Subcutaneous adipose tissue (tissue), 4 donors: ENCODE data around the gene STPG1. TPM values are rescaled to one million over a fixed set of nuclear protein-coding genes. Genes with fewer than 3 reads are reported as not detected.

Experiments
- total RNA-seq, 4 donors: library from RNA; depleted of rRNA; stranded (reverse); fragments of >200 nt; gene quantifications; one replicate each; pipeline ENCODE4 v1.1.0, GENCODE V29; 2016
- TF ChIP-seq, protein P1 (sequence below): fragments of 450-650 bp; IDR thresholded peaks from one replicate; pipeline ENCODE4 v1.5.1; 2016; ENCODE audit warnings: low read depth, mild to moderate bottlenecking, control low read depth, antibody characterized with exemption, moderate library complexity

STPG1 gene
- total RNA-seq, 4 donors from 2014 or later: 1.5 to 5.5 (median 3.1) TPM

DNA sequence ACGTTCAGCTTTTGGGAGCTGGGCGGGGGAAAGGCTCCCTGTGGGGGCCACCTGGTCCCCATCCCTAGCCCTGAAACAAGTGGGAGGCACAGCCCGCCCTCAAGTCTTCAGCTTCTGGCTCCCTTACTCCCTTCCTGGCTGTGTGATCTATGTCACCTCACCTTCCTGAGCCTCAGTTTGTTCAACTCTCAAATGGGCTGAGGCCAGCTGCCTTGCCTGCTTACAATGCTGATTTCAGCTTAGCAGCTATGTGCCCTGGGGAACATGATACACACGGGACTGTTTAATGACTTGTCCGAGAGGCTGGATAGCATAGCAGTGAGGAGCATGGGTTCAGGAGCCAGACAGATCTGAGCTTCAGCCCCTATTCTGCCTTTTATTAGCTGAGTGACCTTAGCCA, 75.1 kb downstream of the STPG1 start:
- TF ChIP-seq, protein P1, sequence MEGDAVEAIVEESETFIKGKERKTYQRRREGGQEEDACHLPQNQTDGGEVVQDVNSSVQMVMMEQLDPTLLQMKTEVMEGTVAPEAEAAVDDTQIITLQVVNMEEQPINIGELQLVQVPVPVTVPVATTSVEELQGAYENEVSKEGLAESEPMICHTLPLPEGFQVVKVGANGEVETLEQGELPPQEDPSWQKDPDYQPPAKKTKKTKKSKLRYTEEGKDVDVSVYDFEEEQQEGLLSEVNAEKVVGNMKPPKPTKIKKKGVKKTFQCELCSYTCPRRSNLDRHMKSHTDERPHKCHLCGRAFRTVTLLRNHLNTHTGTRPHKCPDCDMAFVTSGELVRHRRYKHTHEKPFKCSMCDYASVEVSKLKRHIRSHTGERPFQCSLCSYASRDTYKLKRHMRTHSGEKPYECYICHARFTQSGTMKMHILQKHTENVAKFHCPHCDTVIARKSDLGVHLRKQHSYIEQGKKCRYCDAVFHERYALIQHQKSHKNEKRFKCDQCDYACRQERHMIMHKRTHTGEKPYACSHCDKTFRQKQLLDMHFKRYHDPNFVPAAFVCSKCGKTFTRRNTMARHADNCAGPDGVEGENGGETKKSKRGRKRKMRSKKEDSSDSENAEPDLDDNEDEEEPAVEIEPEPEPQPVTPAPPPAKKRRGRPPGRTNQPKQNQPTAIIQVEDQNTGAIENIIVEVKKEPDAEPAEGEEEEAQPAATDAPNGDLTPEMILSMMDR: no peak

DNA sequence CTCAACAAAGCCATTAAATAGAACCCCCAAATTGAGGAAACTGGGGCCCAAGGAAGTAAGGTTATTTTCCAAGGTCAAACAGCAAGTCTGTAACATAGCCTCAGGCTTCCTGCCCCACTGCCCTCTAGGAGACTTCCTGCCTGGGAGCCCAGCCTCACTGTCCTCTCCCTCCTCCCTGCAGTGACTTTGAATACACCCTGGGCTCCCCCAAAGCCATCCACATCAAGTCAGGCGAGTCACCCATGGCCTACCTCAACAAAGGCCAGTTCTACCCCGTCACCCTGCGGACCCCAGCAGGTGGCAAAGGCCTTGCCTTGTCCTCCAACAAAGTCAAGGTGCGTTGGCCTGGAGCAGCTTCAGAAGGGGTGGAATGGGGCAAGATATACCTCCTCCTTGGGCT, 76.1 kb downstream of the STPG1 start:
- TF ChIP-seq, protein P1: no peak

DNA sequence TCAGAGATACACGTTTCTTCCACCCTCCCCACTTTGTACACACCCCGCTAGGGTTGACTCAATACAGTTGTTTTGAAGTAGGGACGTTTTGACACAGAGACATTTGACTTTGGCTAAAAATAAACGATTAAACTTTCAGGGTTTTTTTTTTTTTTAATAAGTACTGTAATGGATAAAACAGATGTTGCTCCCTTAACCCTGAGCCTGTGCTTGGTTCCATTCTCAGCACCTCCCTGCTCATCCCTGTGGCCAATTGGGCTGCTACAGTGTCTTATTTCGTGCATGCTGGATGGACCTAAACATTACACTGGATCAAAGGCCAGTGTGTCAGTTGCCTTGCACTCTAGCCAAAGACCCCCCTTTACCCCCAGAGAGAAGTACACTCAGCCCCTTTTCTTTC, 77.5 kb downstream of the STPG1 start:
- TF ChIP-seq, protein P1: no peak

DNA sequence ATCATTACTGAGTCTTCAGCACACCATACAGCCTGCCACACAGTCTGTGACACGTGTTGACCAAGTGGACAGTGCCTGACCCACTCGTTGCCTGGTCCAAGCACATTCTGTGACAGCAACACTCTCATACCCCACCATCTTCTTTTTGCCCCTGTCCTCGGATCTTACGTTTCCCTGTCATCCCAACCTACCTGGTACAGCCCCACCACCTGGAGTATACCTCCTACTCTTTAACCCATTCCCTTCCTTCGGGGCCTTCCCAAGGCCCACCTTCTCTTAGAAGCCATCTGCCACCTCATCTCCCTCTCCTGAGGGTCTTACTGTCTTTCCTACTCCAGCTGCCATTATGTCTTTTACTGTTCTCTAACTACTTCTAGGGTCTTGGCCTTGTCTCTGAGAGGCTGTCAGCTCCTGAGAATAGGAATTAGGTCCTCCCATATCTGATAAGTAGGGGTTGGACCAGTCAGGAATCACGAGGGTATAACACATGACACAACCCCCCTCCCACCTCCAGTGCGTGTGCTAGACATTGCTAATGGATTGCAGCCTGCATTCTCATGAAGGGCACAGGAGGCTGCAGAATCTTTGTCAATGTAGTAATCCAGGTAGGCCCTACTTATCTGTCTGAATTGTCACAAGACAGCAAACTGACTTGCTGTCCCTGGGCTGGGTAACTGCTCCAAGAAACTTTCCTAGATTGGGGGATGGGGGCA, 81.5 kb downstream of the STPG1 start:
- TF ChIP-seq, protein P1: no peak

DNA sequence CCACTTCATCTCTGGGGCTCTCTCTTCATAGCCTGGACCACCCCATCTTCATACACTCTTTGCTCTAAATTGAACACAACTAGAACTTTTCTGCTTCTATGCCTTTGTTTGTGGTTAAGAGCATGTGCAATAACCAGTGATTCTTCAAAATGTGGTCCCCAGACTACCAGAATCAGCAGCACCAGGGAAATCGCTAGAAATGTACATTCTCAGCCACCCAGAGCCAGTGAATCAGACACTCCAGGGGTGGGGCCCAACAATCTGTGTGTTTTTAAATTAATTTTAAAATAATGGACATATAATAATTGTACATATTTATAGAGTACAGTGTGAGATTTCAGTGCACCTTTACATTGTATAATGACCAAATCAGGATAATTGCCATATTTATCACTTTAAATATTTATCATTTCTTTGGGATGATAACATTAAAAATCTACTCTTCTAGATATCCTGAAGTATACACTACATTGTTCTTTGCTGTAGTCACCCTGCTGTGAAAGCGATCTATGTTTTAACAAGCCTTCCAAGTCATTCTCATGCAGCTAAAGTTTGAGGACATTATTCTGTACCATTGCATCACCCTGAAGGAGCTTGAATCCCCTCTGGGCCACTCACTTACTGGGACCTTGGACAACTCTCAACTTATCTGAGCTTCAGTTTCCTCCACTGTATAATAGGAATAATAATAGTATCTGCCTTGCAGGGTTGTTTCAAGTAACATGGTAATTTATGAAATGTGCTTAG, 83.6 kb downstream of the STPG1 start:
- TF ChIP-seq, protein P1: no peak

DNA sequence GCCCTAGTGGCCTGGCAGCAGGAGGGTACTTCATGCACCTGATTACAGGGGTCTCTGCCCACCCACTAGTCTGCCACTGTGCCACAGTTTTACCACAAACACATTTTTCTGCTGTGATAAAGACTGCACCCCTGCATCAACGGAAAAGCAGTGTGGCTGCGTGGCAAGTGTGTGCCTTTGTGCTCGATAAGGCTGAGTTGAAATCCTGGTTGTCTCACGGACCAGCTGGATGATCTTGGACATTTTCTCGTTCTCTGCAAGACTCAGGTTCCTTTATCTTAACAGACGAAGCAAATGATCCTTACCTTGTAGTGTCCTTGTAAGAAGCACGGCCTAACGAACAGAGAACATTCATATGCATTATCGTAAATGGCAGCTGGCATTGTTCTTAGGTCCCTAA, 84.3 kb downstream of the STPG1 start:
- TF ChIP-seq, protein P1: no peak

DNA sequence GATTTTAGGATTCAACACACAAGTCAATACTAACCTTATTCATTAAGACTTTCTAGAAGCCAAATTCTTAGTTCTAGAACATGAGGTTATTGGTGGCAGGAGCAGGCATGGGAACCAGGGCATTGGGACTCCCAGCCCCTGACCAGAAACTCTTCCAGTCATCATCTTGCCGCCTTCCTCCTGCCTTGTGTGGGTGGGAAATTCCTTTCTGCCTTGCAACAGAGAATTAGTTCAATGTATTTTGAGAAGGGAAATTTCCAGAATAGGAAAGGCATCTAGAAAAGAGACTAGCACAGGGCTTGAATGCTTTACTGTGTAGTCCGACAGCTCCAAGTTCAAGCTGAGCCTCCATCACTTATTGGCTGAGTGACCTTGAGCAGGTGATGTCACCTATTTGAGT, 85.7 kb downstream of the STPG1 start:
- TF ChIP-seq, protein P1: no peak
